NB4 (cell line): ENCODE measurements around the gene FTCD.
A peak's percentile ranks its signal among the peaks of the same experiment; 100 is the strongest.

Source experiments
- DNase-seq: peaks from one replicate; pipeline ENCODE4 v3.0.0; 2010; ENCODE audit warnings: low read depth
- H3K4me3 ChIP-seq: one replicate; pipeline ENCODE4 v1.5.1; 2011; ENCODE audit warnings: mild to moderate bottlenecking, low read depth, low read length, moderate library complexity
- CTCF ChIP-seq: IDR thresholded peaks from one replicate; pipeline ENCODE4 v1.5.1; 2012; ENCODE audit warnings: low read depth, low read length
- MAX ChIP-seq: IDR thresholded peaks from 2 replicates; pipeline ENCODE4 v1.6.1; 2011; ENCODE audit warnings: low read depth, low read length
- MYC ChIP-seq: IDR thresholded peaks from 2 replicates; pipeline ENCODE4 v1.6.1; 2011; ENCODE audit warnings: low read depth, low read length
- POLR2A ChIP-seq: IDR thresholded peaks from 2 replicates; pipeline ENCODE4 v1.6.1; 2011; ENCODE audit warnings: mild to moderate bottlenecking; ENCODE audit not compliant: insufficient read length; ENCODE audit errors: extremely low read depth

Gene FTCD

GRCh38 chr21:46168238-46168637, 12.9 kb upstream of the FTCD start:
- H3K4me3 ChIP-seq: no peak overlapping the region
- TF ChIP-seq MAX (no peak), MYC (no peak), POLR2A (no peak), CTCF (no peak)
- DNase-seq: no peak

DNA sequence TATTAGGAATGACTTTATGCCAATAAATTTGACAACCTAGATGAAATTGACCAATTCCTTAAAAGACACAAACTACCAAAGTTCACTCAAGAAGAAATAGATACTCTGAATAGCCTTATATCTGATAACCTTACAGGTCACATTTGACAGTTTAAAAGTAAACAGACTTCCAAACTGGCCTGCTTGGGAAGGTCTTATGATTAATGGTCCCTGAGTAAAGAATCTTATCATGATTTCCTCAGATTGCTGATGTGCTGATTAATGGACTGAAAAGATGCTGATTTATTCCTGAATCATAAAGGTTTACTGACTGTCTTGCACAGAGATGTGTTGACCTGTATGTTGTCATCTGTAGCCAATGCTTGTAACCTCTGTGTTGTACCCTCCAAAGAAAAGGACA, 9.7 kb upstream of the FTCD start:
- no peak for DNase-seq
- TF ChIP-seq MAX (no peak), CTCF (no peak), MYC (no peak), POLR2A (no peak)
- no peak overlapping the region for H3K4me3 ChIP-seq

DNA sequence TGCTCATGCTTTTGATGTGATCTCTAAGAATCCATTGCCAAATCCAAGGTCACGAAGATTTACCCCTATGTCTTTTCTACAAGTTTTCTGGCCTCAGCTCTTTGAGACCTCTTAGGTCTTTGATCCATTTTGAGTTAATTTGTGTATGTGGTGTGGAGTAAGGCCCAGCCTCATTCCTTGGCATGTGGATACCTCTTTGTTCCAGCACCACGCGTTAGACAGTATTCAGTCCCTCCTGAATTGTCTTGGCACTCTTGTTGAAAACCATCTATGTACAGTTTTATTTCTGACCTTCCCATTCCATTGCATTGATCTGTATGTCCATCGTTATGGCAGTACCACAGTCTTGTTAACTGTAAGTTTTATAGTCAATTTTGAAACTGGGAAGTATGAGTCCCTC, 8.0 kb upstream of the FTCD start:
- TF ChIP-seq MYC (no peak), POLR2A (no peak), MAX (no peak), CTCF (no peak)
- no peak for DNase-seq
- no peak overlapping the region for H3K4me3 ChIP-seq

GRCh38 chr21:46161633-46162592, 6.5 kb upstream of the FTCD start:
- no peak for TF ChIP-seq MYC
- no peak for TF ChIP-seq MAX
- no peak for TF ChIP-seq POLR2A
- TF ChIP-seq CTCF: no peak
- DNase-seq: no peak
- no peak overlapping the region for H3K4me3 ChIP-seq

DNA sequence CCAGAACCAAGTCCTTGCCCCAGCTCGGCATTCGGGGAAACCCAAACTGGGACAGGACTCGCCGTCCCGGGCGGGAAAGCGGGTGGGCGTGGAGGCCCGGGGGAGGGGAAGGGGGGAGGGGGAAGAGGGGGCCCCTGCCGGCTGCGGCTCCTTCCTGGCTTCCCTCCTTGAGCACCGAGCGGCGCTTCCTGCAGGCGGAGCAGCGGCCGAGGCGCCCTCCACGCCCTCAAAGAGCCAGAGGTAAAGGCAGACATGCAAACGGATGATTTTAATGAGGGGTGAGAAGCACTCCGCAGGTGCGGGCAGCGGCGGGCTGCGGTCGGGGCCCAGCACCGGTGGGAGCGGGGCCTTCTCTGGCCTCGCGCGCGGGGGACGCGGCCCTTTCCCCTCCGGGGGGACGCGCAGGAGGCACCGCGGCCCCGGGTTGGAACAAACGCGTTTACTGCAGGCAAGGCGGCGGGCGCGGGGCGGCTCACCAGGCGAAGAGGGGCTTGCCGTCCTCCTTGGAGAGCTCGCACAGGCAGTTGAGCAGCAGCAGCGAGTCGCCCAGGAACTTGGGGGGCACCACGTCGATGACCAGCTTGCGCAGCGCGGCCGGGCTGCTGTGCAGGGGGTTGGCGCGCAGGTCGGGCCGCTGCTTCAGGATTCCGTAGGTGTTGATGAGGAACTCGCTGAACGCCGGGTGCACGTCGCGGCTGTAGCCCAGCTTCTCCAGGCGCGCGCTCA, 5.7 kb upstream of the FTCD start:
- DNase-seq: peak; percentile 50
- H3K4me3 ChIP-seq: no peak overlapping the region
- TF ChIP-seq MYC (no peak), CTCF (no peak), POLR2A (no peak), MAX (no peak)
